ENCODE data around the gene TIMM44.

DNA sequence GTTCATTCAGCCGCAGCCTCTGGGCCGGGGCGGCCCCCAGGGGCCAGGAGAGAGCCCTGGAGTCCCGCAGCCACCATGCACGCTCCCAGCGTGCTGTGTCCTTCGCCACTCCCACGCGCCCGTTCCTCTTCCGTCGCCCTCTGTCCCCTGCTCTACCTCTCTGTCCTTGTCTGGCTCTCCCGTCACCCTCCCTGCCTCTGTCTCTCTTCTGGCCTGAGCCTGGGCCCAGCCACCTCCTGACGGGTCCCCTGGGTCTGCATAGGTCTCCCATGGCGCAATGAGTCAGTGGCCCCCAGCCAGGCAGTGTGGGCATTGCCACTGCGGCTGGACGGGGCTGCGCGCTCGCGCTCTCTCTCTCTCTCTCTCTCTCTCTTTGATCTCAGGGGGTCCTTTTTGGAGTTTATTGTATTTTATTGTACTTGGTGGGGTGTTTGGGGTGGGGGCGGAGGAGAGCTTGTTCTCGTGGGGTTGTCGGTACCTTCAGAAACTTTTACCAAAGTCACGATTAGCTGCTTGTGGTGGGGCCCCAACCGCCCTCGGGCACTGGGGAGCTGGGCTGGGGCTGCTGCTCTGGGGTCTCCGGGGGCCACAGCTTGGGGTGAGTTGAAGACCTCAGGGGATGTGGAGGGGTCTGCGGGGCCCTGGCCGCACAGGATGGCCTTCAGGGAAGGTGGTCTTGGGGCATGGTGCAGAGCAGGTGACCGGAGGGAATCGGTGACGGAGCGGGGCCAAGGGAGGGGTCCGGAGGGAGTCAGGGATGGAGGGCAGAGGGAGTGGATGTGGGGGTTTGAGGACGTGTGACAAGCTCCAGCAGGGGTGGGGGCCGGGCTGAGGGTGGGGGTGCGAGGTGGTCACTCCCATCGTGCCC lies 30.5 kb downstream of the TIMM44 start:
- no peak for TF ChIP-seq POLR2AphosphoS5 (IDR thresholded peaks at IDR 0.05)
- TF ChIP-seq, protein P1, sequence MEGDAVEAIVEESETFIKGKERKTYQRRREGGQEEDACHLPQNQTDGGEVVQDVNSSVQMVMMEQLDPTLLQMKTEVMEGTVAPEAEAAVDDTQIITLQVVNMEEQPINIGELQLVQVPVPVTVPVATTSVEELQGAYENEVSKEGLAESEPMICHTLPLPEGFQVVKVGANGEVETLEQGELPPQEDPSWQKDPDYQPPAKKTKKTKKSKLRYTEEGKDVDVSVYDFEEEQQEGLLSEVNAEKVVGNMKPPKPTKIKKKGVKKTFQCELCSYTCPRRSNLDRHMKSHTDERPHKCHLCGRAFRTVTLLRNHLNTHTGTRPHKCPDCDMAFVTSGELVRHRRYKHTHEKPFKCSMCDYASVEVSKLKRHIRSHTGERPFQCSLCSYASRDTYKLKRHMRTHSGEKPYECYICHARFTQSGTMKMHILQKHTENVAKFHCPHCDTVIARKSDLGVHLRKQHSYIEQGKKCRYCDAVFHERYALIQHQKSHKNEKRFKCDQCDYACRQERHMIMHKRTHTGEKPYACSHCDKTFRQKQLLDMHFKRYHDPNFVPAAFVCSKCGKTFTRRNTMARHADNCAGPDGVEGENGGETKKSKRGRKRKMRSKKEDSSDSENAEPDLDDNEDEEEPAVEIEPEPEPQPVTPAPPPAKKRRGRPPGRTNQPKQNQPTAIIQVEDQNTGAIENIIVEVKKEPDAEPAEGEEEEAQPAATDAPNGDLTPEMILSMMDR (IDR thresholded peaks at IDR 0.05): no peak
